AG04449 (cell line): ENCODE measurements around the gene TLL2.

Source experiments
- CTCF ChIA-PET: fragments of 350-600 bp; formaldehyde crosslinking; extraction: SDS; loops from one replicate; lab custom pipeline; 2021; ENCODE audit warnings: antibody characterized with exemption; lab: Yijun Ruan, JAX
- POLR2A ChIA-PET: fragments of 400-600, 350-600 bp; formaldehyde crosslinking; extraction: SDS; loops from one replicate; lab custom pipeline; 2020; ENCODE audit warnings: antibody characterized with exemption, inconsistent platforms; lab: Yijun Ruan, JAX
- DNase-seq: peaks from one replicate; pipeline ENCODE4 v3.0.0-alpha.2; 2010; ENCODE audit warnings: low read depth, low spot score
- H3K4me3 ChIP-seq: 2 replicates; pipeline ENCODE4 v1.5.1; 2011; ENCODE audit warnings: low read depth, mild to moderate bottlenecking, control low read depth, low read length
- TF ChIP-seq, protein P1 (sequence below): IDR thresholded peaks from one replicate; pipeline ENCODE4 v1.5.1; 2011; ENCODE audit warnings: mild to moderate bottlenecking, moderate library complexity, low read length, control low read depth, inconsistent platforms; ENCODE audit not compliant: insufficient read depth; ENCODE audit errors: missing control alignments

The TLL2 gene

DNA sequence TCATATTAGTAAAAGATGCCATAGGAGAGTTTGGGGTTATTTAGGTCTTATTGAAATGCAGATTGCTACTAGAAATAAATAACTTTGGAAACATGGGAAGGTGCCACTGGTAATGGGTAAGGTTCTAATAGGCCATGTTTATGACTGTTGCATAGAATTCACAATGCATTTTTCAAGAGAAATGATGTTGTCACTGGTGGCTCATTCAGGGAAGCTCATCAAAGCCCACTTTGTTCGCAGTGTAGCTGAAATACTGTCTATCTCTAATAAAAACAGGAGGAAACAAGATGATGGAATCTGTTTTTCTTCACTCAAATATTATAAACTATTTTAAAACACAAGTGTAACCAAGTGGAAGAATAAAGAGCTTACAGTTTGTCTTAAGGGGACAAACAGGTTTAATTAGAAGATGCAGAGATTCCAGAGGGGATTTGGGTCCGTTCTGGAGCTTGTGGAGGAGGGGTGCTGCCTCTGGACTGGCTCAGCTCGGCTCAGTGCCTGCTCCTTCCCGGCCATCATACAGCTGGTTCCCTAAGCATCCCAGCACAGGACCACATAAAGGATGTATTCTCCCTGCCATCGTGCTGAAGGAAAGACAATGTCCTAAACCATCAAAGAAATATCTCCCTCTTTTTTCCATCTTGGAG is 175.3 kb downstream of the TLL2 start:
- no peak for DNase-seq
- ChIA-PET POLR2A (no interaction called here), CTCF (interaction anchor here (0.7 to 3.5 kb wide), 16 partner anchors 8 to 334 kb away, joined by 3 to 17 read pairs (median 5); no protein-coding TSS in a partner anchor)
- TF ChIP-seq, protein P1, sequence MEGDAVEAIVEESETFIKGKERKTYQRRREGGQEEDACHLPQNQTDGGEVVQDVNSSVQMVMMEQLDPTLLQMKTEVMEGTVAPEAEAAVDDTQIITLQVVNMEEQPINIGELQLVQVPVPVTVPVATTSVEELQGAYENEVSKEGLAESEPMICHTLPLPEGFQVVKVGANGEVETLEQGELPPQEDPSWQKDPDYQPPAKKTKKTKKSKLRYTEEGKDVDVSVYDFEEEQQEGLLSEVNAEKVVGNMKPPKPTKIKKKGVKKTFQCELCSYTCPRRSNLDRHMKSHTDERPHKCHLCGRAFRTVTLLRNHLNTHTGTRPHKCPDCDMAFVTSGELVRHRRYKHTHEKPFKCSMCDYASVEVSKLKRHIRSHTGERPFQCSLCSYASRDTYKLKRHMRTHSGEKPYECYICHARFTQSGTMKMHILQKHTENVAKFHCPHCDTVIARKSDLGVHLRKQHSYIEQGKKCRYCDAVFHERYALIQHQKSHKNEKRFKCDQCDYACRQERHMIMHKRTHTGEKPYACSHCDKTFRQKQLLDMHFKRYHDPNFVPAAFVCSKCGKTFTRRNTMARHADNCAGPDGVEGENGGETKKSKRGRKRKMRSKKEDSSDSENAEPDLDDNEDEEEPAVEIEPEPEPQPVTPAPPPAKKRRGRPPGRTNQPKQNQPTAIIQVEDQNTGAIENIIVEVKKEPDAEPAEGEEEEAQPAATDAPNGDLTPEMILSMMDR, result no peak
- no peak overlapping the region for H3K4me3 ChIP-seq

DNA sequence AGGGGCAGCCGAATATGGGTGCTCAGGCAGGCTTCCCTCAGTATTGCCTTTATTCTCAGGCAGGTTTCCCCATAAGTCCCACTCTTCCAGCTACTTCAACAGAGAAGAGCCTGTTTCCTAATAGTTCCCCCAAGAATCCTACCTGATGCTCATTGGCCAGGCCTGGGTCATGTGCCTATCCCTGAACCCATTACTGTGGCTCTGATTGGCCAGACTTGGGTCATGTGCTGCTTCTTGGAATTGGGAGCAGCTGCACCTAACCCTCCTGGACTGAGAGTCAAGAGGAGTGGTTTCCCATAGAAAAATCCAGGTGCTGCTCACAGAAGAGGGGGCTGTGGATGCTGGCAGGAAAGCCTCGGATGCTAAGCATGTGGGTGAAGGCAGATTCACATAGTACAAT is 176.6 kb downstream of the TLL2 start:
- CTCF ChIA-PET, result interaction anchor here (1.2 to 3.4 kb wide), 8 partner anchors 28 to 324 kb away, joined by 3 to 17 read pairs (median 4); no protein-coding TSS in a partner anchor
- no peak for DNase-seq
- no peak overlapping the region for H3K4me3 ChIP-seq
- POLR2A ChIA-PET, result no interaction called here
- TF ChIP-seq, protein P1, result no peak

DNA sequence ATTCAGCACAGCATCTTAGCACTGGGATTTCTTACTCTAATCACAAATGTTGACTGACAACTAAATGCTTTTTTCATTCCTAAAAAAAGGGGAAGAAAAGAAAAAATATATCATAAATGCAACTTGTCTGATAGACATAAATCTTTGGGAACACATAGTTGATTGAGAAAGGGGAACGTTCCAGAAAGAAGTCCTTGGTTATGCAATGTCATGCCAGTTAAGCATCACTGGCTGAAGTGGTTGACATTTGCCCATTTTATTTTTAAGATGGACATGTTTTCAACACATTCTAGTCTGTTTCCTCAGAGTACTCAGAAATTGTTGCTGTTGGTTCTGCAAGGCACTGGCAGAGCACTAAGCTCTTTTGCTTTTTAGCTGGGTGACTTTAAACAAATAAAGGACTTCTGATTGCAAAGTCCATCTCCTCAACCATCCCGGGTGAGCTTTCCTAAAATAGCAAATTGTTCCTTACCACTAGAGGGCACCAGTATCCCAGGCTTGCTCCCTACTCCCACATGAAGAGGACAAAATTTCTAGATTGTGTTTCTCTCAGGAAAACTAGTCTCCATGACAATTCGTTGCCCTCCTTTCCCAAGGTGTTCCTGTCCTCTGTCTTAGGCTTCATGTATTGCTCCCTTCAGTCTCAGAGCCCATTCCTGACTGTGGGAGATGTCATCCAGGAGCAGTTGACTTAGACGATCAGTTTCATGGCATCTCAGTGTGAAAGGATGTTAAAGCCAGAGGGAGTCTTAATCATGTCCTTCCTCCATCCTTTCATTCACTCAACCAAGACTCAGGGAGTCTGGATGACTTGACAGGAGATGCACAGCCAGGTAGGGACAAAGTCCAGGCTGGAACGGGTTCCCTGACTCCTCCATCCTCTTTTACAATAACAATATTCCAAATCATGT is 178.9 kb downstream of the TLL2 start:
- ChIA-PET POLR2A (no interaction called here), CTCF (interaction anchor here (0.5 to 2.5 kb wide), 20 partner anchors 9 to 899 kb away, joined by 3 to 18 read pairs (median 6); no protein-coding TSS in a partner anchor)
- TF ChIP-seq, protein P1, result peak; percentile 71
- H3K4me3 ChIP-seq, result no peak overlapping the region
- DNase-seq, result no peak

DNA sequence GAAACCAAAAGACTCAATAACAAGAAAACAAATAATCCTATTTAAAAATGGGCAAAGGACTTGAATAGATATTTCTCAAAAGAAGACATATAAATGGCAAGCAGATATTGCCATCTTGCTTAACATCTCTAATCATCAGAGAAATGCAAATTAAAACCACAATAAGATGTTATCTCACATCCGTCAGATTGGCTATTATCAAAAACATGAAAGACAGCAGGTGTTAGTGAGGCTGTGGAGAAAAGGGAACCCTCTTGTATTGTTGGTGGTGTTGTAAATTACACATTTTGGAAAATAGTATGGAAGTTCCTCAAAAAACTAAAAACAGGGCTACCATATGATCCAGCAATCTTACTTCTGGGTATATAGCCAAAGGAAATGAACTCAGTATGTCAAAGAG is 180.6 kb downstream of the TLL2 start:
- POLR2A ChIA-PET, result no interaction called here
- CTCF ChIA-PET, result interaction anchor here (1.8 to 2.0 kb wide), 4 partner anchors 10 to 313 kb away, joined by 6 to 10 read pairs (median 9); no protein-coding TSS in a partner anchor
- TF ChIP-seq, protein P1, result no peak
- no peak for DNase-seq
- no peak overlapping the region for H3K4me3 ChIP-seq

DNA sequence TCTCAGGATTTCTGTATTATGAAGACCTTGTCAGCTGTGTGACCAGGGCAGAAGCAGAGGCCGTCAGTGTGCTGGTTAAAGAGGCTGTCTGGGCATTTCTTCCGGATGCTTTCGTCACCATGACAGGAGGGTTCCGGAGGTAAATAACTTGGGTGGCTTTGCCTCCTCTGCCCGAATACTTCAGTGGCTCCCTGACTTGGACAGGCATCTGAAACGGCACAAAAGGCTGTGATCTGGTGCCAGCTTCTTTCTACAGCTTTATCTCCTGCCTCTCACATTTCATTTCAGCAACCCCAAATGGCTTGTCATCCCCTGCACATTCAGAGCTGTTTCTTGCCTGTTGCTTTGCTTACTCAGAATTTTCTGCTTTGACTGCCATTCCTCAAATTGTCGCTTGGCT is 186.3 kb downstream of the TLL2 start:
- CTCF ChIA-PET, result interaction anchor here (2.3 kb wide), 1 partner anchor 13 kb away, joined by 7 read pairs; no protein-coding TSS in a partner anchor

More for the DNA sequence above, 186.3 kb downstream of the TLL2 start:
- no peak overlapping the region for H3K4me3 ChIP-seq
- DNase-seq, result no peak
- POLR2A ChIA-PET, result no interaction called here
- TF ChIP-seq, protein P1, result no peak
